ENCODE data around the gene AKAP12. TPM values are rescaled to one million over a fixed set of nuclear protein-coding genes. Genes with fewer than 3 reads are reported as not detected.

The AKAP12 gene
- total and polyA plus RNA-seq, 12 donors: 5.7 to 43.3 (median 12.2) TPM

DNA sequence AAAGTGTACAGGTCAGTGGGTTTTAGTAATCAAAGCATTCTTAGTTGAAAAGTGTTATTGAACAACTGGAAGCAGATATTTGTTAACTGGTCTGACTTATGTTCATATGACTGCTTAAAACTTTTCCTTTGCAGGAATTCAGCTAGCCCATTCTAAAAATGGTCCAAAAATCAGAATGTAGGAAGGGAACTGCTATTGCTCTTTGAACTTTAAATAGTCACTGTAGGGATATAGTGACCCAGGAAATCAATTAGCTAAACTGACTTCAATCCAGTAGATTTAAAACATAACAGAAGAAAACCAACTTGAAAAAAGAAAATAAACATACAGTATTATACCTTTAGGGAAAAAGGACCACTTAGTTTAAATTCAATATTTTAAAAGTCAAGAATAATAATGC, 25.5 kb downstream of the AKAP12 start:
- DNase-seq (no peak), ATAC-seq (no peak)
- Histone ChIP-seq H3K4me1 (peaks cover 0 to 18% (median 8%) of the 10 kb centered on the region in 9 donors), H3K27ac (no peak overlapping the region), H3K9me3 (no peaks in the 10 kb centered on the region), H3K27me3 (no peaks in the 10 kb centered on the region), H3K36me3 (no peaks in the 10 kb centered on the region), H3K4me3 (no peak overlapping the region)
- intact Hi-C loops (cut with DNase I): no loop called here
- TF ChIP-seq, protein P1, sequence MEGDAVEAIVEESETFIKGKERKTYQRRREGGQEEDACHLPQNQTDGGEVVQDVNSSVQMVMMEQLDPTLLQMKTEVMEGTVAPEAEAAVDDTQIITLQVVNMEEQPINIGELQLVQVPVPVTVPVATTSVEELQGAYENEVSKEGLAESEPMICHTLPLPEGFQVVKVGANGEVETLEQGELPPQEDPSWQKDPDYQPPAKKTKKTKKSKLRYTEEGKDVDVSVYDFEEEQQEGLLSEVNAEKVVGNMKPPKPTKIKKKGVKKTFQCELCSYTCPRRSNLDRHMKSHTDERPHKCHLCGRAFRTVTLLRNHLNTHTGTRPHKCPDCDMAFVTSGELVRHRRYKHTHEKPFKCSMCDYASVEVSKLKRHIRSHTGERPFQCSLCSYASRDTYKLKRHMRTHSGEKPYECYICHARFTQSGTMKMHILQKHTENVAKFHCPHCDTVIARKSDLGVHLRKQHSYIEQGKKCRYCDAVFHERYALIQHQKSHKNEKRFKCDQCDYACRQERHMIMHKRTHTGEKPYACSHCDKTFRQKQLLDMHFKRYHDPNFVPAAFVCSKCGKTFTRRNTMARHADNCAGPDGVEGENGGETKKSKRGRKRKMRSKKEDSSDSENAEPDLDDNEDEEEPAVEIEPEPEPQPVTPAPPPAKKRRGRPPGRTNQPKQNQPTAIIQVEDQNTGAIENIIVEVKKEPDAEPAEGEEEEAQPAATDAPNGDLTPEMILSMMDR (IDR thresholded peaks at IDR 0.05): no peak

DNA sequence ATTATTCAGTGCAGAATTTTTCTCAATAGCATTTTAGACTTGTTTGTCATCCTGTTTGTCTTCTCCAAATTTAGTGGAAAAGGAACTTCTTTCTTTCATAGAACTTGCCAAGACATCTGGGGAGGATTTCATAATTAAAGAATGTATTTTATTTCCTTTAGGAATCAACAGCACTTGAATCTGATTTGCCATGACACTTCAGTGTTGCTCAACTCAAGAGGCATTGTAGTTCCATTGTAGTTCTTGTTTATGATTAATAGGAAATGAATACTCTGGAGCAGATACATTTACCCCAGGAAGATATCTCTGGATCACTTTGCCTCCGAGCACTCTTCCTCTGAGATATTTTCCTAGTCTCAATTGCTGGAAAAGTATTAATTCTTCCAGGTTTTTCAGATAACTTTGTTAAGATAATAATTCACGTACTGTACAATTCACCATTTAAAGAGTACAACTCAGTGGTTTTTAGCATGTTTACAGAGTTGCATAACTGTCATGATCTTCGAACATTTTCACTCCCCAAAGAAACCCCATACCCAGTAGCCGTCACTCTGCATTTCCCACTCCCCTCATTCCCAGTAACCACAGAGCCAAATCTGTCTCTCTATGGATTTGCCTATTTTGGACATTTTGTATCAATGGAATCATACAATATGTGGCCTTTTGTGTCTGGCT, 29.7 kb downstream of the AKAP12 start:
- Histone ChIP-seq H3K27me3 (no peaks in the 10 kb centered on the region), H3K9me3 (no peaks in the 10 kb centered on the region), H3K27ac (peak overlapping the region in 6 of 10 donors; percentile 14 to 49 (median 28)), H3K36me3 (no peaks in the 10 kb centered on the region), H3K4me3 (no peak overlapping the region), H3K4me1 (peaks cover 0 to 14% (median 0%) of the 10 kb centered on the region in 9 donors)
- intact Hi-C loops (cut with DNase I): no loop called here
- WGBS, 2 donors: 69 to 81% methylated on average over 4 of the region's 4 CpGs
- ATAC-seq (peak in 4 of 8 donors; percentile 26 to 52 (median 42)), DNase-seq (no peak)
- TF ChIP-seq, protein P1 (IDR thresholded peaks at IDR 0.05): no peak

DNA sequence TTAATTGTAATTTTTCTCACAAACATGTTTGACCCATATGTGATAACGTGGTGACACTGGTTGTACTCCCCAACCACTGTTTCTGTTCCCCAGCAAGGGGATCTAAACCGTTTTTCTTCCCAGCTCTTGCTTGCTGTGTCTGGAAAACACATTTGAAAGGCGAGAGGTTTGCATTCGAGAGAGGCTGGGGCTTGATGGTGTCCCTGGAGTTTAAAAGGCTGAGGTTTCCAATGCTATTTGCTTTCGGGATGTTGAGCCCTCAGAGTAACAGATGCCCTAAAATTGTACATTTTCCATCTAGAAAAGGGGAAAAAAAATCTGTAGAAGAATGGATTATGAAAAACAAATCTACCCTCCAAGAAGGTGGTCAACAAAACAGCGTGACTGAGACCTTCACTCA, 35.4 kb downstream of the AKAP12 start:
- DNase-seq (no peak), ATAC-seq (no peak)
- WGBS, 2 donors: 83% methylated on average over 6 of the region's 6 CpGs
- TF ChIP-seq, protein P1 (IDR thresholded peaks at IDR 0.05): no peak
- intact Hi-C loops (cut with DNase I): no loop called here
- H3K27me3 ChIP-seq: peaks cover 0 to 4% (median 0%) of the 10 kb centered on the region in 7 donors
- H3K4me1 ChIP-seq: peaks cover 0 to 17% (median 0%) of the 10 kb centered on the region in 9 donors
- no peaks in the 10 kb centered on the region for H3K36me3 ChIP-seq
- H3K9me3 ChIP-seq: no peaks in the 10 kb centered on the region
- H3K4me3 ChIP-seq: no peak overlapping the region
- no peak overlapping the region for H3K27ac ChIP-seq

DNA sequence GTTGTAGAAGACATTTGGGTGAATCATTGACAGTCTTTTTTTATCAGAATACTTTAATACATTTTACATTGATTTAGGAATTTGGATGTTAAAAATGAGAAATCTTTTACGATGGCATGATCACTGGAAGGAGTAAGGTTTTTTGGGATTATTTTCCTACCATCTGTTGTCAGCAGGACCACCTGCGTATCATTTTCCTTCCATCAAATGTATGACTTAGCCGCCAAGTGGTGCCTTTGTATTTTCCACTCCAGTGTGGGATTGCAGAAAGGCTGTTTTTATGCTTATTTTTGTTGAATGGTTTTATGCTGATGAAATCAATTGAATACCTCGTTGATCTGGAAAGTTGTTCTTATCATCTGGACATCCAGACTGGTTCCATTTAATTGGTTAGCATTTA, 35.8 kb downstream of the AKAP12 start:
- ATAC-seq: no peak
- intact Hi-C loops (cut with DNase I): no loop called here

More for the DNA sequence above, 35.8 kb downstream of the AKAP12 start:
- H3K36me3 ChIP-seq: no peaks in the 10 kb centered on the region
- H3K27ac ChIP-seq: no peak overlapping the region
- H3K4me3 ChIP-seq: no peak overlapping the region
- H3K9me3 ChIP-seq: no peaks in the 10 kb centered on the region
- TF ChIP-seq, protein P1 (IDR thresholded peaks at IDR 0.05): no peak
- WGBS, 2 donors: 88 to 92% methylated on average over 4 of the region's 4 CpGs
- peaks cover 0 to 4% (median 0%) of the 10 kb centered on the region in 7 donors for H3K27me3 ChIP-seq
- DNase-seq: no peak
- H3K4me1 ChIP-seq: peaks cover 0 to 17% (median 0%) of the 10 kb centered on the region in 9 donors

Measured in heart right ventricle (tissue), 16 donors.